Lung microvascular endothelial cell (primary cell): Measurements from ENCODE around the gene LRRC56. TPM values are rescaled to one million over a fixed set of nuclear protein-coding genes. Genes with fewer than 3 reads are reported as not detected.

Experiments used
- DNase-seq, 2 donors: peaks; one replicate each; pipeline versions ENCODE4 v3.0.0 to v3.0.0-alpha.2; 2010; ENCODE audit warnings: low read depth in 2 of 2
- total RNA-seq: library from RNA; depleted of rRNA; stranded (reverse); fragments of >200 nt; gene quantifications from 2 replicates; pipeline ENCODE4 v1.2.1, GENCODE V29; 2014

The LRRC56 gene
- total RNA-seq, 1 donor from 2014 or later, result 0.60 TPM

- no peak for DNase-seq
Measured at GRCh38 chr11:592918-593317, 55.6 kb downstream of the LRRC56 start.

DNA sequence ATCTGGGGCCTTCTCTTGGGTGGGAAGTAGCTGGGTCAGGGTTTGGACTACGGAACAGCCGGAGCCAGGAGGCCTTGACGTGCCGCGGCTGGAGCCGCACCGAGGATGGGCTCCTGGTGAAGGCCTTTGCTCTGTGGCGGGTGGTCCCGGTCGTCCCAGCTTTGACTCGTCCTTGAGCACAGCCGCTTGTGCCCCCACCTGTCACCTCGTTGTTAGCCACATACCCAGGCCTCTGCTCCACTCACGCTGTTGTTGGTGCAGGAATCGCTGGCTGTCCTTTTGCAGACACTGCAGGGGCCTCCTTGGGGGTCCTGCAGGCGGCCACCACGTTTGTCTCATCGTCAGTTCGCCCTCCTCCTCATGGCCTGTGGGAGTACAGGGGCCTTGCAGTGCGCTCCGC lies 56.0 kb downstream of the LRRC56 start:
- no peak for DNase-seq

GRCh38 chr11:595400-595799 lies 58.1 kb downstream of the LRRC56 start:
- no peak for DNase-seq

GRCh38 chr11:596374-596773 lies 59.0 kb downstream of the LRRC56 start:
- DNase-seq, result no peak

DNA sequence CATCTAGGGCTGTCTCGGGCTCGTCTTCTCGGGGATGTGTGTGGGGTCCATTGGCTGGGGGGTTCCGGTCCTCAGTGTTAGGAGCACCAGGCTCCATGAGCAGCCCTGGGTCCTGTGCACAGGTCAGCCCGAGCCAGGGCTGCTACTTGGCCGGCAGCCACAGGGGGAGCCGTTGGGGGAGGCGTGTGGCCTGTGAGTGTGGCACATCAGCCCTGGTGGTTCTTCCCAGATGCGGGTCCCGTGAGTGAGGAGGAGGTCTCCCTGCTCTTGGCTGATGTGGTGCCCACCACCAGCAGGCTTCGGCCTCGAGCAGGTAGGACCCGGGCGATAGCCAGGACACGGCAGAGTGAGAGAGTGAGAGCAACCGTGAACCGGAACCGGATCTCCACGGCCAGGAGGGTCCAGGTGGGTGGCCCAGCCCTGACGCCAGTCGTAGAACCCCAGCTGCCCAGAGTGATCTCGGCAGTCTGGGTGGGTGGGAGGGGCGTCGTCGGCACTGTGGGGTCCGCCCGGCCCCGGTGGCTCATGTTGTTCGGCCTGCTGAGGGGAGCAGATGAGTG lies 59.9 kb downstream of the LRRC56 start:
- no peak for DNase-seq

- no peak for DNase-seq
Measured at GRCh38 chr11:598005-598680, 60.8 kb downstream of the LRRC56 start.

GRCh38 chr11:601573-602245 lies 64.4 kb downstream of the LRRC56 start:
- no peak for DNase-seq

GRCh38 chr11:603154-603553 lies 65.8 kb downstream of the LRRC56 start:
- no peak for DNase-seq

Other genes starting within 250 kb of the LRRC56 start
- gene PGGHG, start 248.4 kb upstream of the LRRC56 start, total RNA-seq, result 7.6 and 10.1 TPM in 2 replicates
- gene IFITM5, start 238.0 kb upstream of the LRRC56 start, total RNA-seq, result not detected in 2 replicates
- gene IFITM2, start 229.7 kb upstream of the LRRC56 start, total RNA-seq, result 32.1 and 71.9 TPM in 2 replicates
- 0.20 and 0.87 TPM in 2 replicates for gene IFITM1, start 223.5 kb upstream of the LRRC56 start, total RNA-seq
- 37.3 and 51.6 TPM in 2 replicates for gene IFITM3, start 216.7 kb upstream of the LRRC56 start, total RNA-seq
- gene B4GALNT4, start 168.0 kb upstream of the LRRC56 start, total RNA-seq, result 0.20 and 0.65 TPM in 2 replicates
- 0.22 and 0.40 TPM in 2 replicates for gene PKP3, start 143.3 kb upstream of the LRRC56 start, total RNA-seq
- gene SIGIRR, start 122.5 kb upstream of the LRRC56 start, total RNA-seq, result 32.9 and 35.7 TPM in 2 replicates
- 0.44 and 0.99 TPM in 2 replicates for gene ANO9, start 95.5 kb upstream of the LRRC56 start, total RNA-seq
- gene PTDSS2, start 87.2 kb upstream of the LRRC56 start, total RNA-seq, result 21.8 and 31.7 TPM in 2 replicates
- 165 and 169 TPM in 2 replicates for gene RNH1, start 30.3 kb upstream of the LRRC56 start, total RNA-seq
- gene HRAS, start 2.0 kb upstream of the LRRC56 start, total RNA-seq, result 45.4 and 47.3 TPM in 2 replicates
- 1.1 and 1.4 TPM in 2 replicates for gene LMNTD2, start 23.2 kb downstream of the LRRC56 start, total RNA-seq
- 13.5 and 18.1 TPM in 2 replicates for gene RASSF7, start 23.4 kb downstream of the LRRC56 start, total RNA-seq
- gene PHRF1, start 38.9 kb downstream of the LRRC56 start, total RNA-seq, result 11.6 and 16.9 TPM in 2 replicates
- gene IRF7, start 78.4 kb downstream of the LRRC56 start, total RNA-seq, result 7.6 and 10.9 TPM in 2 replicates
- gene CDHR5, start 87.4 kb downstream of the LRRC56 start, total RNA-seq, result not detected in 2 replicates
- gene SCT, start 89.7 kb downstream of the LRRC56 start, total RNA-seq, result not detected in 2 replicates
- not detected in 2 replicates for gene DRD4, start 99.7 kb downstream of the LRRC56 start, total RNA-seq
- 26.8 and 27.4 TPM in 2 replicates for gene DEAF1, start 157.7 kb downstream of the LRRC56 start, total RNA-seq
- gene TMEM80, start 158.3 kb downstream of the LRRC56 start, total RNA-seq, result 4.8 and 8.5 TPM in 2 replicates
- 0.99 and 2.6 TPM in 2 replicates for gene EPS8L2, start 168.7 kb downstream of the LRRC56 start, total RNA-seq
- 86.7 and 121 TPM in 2 replicates for gene TALDO1, start 209.9 kb downstream of the LRRC56 start, total RNA-seq
- 17.0 and 21.4 TPM in 2 replicates for gene GATD1, start 240.0 kb downstream of the LRRC56 start, total RNA-seq